AG04449 (cell line): ENCODE results near the gene BBOF1.
"Not testable (repeated sequence)": the region's sequence is repeated elsewhere in the genome, so short reads cannot be mapped to it uniquely, and the experiment has no call there.

Experiments
- CTCF ChIA-PET: fragments of 350-600 bp; formaldehyde crosslinking; extraction: SDS; loops from one replicate; lab custom pipeline; 2021; ENCODE audit warnings: antibody characterized with exemption; lab: Yijun Ruan, JAX
- POLR2A ChIA-PET: fragments of 400-600, 350-600 bp; formaldehyde crosslinking; extraction: SDS; loops from one replicate; lab custom pipeline; 2020; ENCODE audit warnings: antibody characterized with exemption, inconsistent platforms; lab: Yijun Ruan, JAX
- DNase-seq: peaks from one replicate; pipeline ENCODE4 v3.0.0-alpha.2; 2010; ENCODE audit warnings: low read depth, low spot score
- H3K4me3 ChIP-seq: 2 replicates; pipeline ENCODE4 v1.5.1; 2011; ENCODE audit warnings: low read depth, mild to moderate bottlenecking, control low read depth, low read length
- CTCF ChIP-seq: IDR thresholded peaks from one replicate; pipeline ENCODE4 v1.5.1; 2011; ENCODE audit warnings: mild to moderate bottlenecking, moderate library complexity, low read length, control low read depth, inconsistent platforms; ENCODE audit not compliant: insufficient read depth; ENCODE audit errors: missing control alignments

Gene BBOF1

GRCh38 chr14:74089251-74090020, 70.3 kb downstream of the BBOF1 start:
- CTCF ChIA-PET = interaction anchor here (1.6 kb wide), 1 partner anchor 129 kb away, joined by 3 read pairs; no protein-coding TSS in a partner anchor

GRCh38 chr14:74105381-74105780, 86.2 kb downstream of the BBOF1 start:
- TF ChIP-seq CTCF = no peak
- ChIA-PET CTCF (interaction anchor here (0.8 to 11.2 kb wide), 4 partner anchors 146 to 153 kb away, joined by 3 to 98 read pairs (median 6); no protein-coding TSS in a partner anchor), POLR2A (no interaction called here)
- no peak overlapping the region for H3K4me3 ChIP-seq
- DNase-seq = no peak

More at GRCh38 chr14:74089251-74090020, 70.3 kb downstream of the BBOF1 start:
- DNase-seq = no peak
- TF ChIP-seq CTCF = no peak
- no peak overlapping the region for H3K4me3 ChIP-seq
- POLR2A ChIA-PET = no interaction called here

- ChIA-PET POLR2A (interaction anchor here (0.5 kb wide), 1 partner anchor 143 kb away, joined by 3 read pairs; no protein-coding TSS in a partner anchor), CTCF (interaction anchor here (0.9 to 11.2 kb wide), 9 partner anchors 9 to 186 kb away, joined by 3 to 150 read pairs (median 5); no protein-coding TSS in a partner anchor)
- TF ChIP-seq CTCF = no peak
- DNase-seq = no peak
- no peak overlapping the region for H3K4me3 ChIP-seq
Observed at GRCh38 chr14:74109369-74109768, 90.2 kb downstream of the BBOF1 start.

- H3K4me3 ChIP-seq, POLR2A ChIA-PET: not testable (repeated sequence)
- CTCF ChIA-PET = interaction anchor here (0.6 to 11.2 kb wide), 31 partner anchors 9 to 767 kb away, joined by 3 to 150 read pairs (median 4); partner anchors contain the start of gene ABCD4
- TF ChIP-seq CTCF = peak; percentile 40
- DNase-seq = peak; percentile 10
Observed at GRCh38 chr14:74111395-74112216, 92.5 kb downstream of the BBOF1 start.
